ENCODE results near the gene MYO1C. TPM values are rescaled to one million over a fixed set of nuclear protein-coding genes. Genes with fewer than 3 reads are reported as not detected.
"Not testable (repeated sequence)": the region's sequence is repeated elsewhere in the genome, so short reads cannot be mapped to it uniquely, and the experiment has no call there.

The MYO1C gene
- total RNA-seq, 6 experiments from 2014 or later: 310 to 400 (median 328) TPM

GRCh38 chr17:1452836-1453235 lies 39.6 kb downstream of the MYO1C start:
- peaks cover 50% of the 10 kb centered on the region for H3K4me1 Mint-ChIP-seq (ENCODE audit: low read depth)
- no peaks in the 10 kb centered on the region for H3K9me3 Mint-ChIP-seq
- peaks cover 36% of the 10 kb centered on the region for H3K36me3 Mint-ChIP-seq (ENCODE audit: low read depth)
- DNase-seq: no peak
- 0 out of 2 replicates have a peak, but pooled peaks cover 5% of the 10 kb centered on the region for H3K27me3 Mint-ChIP-seq (ENCODE audit: insufficient read depth)
- peak overlapping the region; percentile 64 for H3K4me3 Mint-ChIP-seq
- TF ChIP-seq CTCF (IDR thresholded peaks at IDR 0.05): no peak
- H3K27ac Mint-ChIP-seq: peak overlapping the region; percentile 33; the same call in 1 of the 2 replicates

- peaks cover 50% of the 10 kb centered on the region for H3K4me1 Mint-ChIP-seq (ENCODE audit: low read depth)
Observed at GRCh38 chr17:1450261-1450660, 42.2 kb downstream of the MYO1C start.

GRCh38 chr17:1449412-1449967 lies 43.0 kb downstream of the MYO1C start:
- no peaks in the 10 kb centered on the region for H3K9me3 Mint-ChIP-seq
- H3K4me1 Mint-ChIP-seq (ENCODE audit: low read depth): peaks cover 42% of the 10 kb centered on the region
- H3K27ac Mint-ChIP-seq: peak overlapping the region; percentile 14; the same call in 1 of the 2 replicates
- peaks cover 40% of the 10 kb centered on the region for H3K36me3 Mint-ChIP-seq (ENCODE audit: low read depth)
- DNase-seq: no peak
- 0 out of 2 replicates have a peak, but pooled peaks cover 2% of the 10 kb centered on the region for H3K27me3 Mint-ChIP-seq (ENCODE audit: insufficient read depth)
- no peak overlapping the region for H3K4me3 Mint-ChIP-seq
- TF ChIP-seq CTCF (IDR thresholded peaks at IDR 0.05): no peak

More at GRCh38 chr17:1450261-1450660, 42.2 kb downstream of the MYO1C start:
- DNase-seq; H3K9me3 Mint-ChIP-seq; H3K27ac Mint-ChIP-seq; H3K4me3 Mint-ChIP-seq; H3K27me3 Mint-ChIP-seq (ENCODE audit: insufficient read depth): not testable (repeated sequence)
- peaks cover 45% of the 10 kb centered on the region for H3K36me3 Mint-ChIP-seq (ENCODE audit: low read depth)

GRCh38 chr17:1447052-1447451 lies 45.4 kb downstream of the MYO1C start:
- peaks cover 22% of the 10 kb centered on the region for H3K36me3 Mint-ChIP-seq (ENCODE audit: low read depth)

GRCh38 chr17:1446201-1446600 lies 46.3 kb downstream of the MYO1C start:
- no peaks in the 10 kb centered on the region for H3K9me3 Mint-ChIP-seq
- H3K27ac Mint-ChIP-seq: peak overlapping the region; percentile 26; the same call in 1 of the 2 replicates
- no peak overlapping the region for H3K4me3 Mint-ChIP-seq
- peaks cover 16% of the 10 kb centered on the region for H3K4me1 Mint-ChIP-seq (ENCODE audit: low read depth)
- no peak for TF ChIP-seq CTCF (IDR thresholded peaks at IDR 0.05)
- DNase-seq: no peak
- H3K27me3 Mint-ChIP-seq (ENCODE audit: insufficient read depth): no peaks in the 10 kb centered on the region
- H3K36me3 Mint-ChIP-seq (ENCODE audit: low read depth): peaks cover 21% of the 10 kb centered on the region

More at GRCh38 chr17:1447052-1447451, 45.4 kb downstream of the MYO1C start:
- no peak for DNase-seq
- Mint-ChIP-seq H3K9me3 (no peaks in the 10 kb centered on the region), H3K27ac (peak overlapping the region; percentile 21; the same call in 1 of the 2 replicates), H3K27me3 (ENCODE audit: insufficient read depth) (no peaks in the 10 kb centered on the region), H3K4me1 (ENCODE audit: low read depth) (peaks cover 24% of the 10 kb centered on the region), H3K4me3 (no peak overlapping the region)
- no peak for TF ChIP-seq CTCF (IDR thresholded peaks at IDR 0.05)

- H3K27me3 Mint-ChIP-seq (ENCODE audit: insufficient read depth); H3K9me3 Mint-ChIP-seq; DNase-seq; H3K4me3 Mint-ChIP-seq; H3K27ac Mint-ChIP-seq: not testable (repeated sequence)
- H3K4me1 Mint-ChIP-seq (ENCODE audit: low read depth): peaks cover 15% of the 10 kb centered on the region
- H3K36me3 Mint-ChIP-seq (ENCODE audit: low read depth): peaks cover 21% of the 10 kb centered on the region
Observed at GRCh38 chr17:1445695-1446094, 46.8 kb downstream of the MYO1C start.

- DNase-seq; H3K9me3 Mint-ChIP-seq; H3K4me3 Mint-ChIP-seq; H3K27ac Mint-ChIP-seq; H3K27me3 Mint-ChIP-seq (ENCODE audit: insufficient read depth): not testable (repeated sequence)
- H3K4me1 Mint-ChIP-seq (ENCODE audit: low read depth): peaks cover 24% of the 10 kb centered on the region
- H3K36me3 Mint-ChIP-seq (ENCODE audit: low read depth): peaks cover 18% of the 10 kb centered on the region
Observed at GRCh38 chr17:1442721-1443120, 49.8 kb downstream of the MYO1C start.

Measured in HFFc6 (cell line).